ENCODE results near the gene NRG3. TPM values are rescaled to one million over a fixed set of nuclear protein-coding genes. Genes with fewer than 3 reads are reported as not detected.

The NRG3 gene
- total and polyA plus RNA-seq, 2 of the 8 experiments (the other 6 are each of a cell fraction or from before 2014, with no cell fraction given) = 4.2 to 5.0 TPM

GRCh38 chr10:81963606-81964005 is 88.6 kb downstream of the NRG3 start:
- no peak overlapping the region for H2BK15ac ChIP-seq (ENCODE audit: low read length)
- H4K5ac ChIP-seq (ENCODE audit: insufficient read length, low read depth, low read length) = no peak overlapping the region
- ChIA-PET CTCF (ENCODE audit: partially characterized antibody) (interaction anchor here (1.0 to 1.5 kb wide), 2 partner anchors 30 to 46 kb away, joined by 3 read pairs; no protein-coding TSS in a partner anchor), POLR2A (ENCODE audit: partially characterized antibody) (no interaction called here)
- H3K4me2 ChIP-seq (ENCODE audit: insufficient read depth in 1 of 2, low read depth in 2 of 2, low read length in 2 of 2) = no peak overlapping the region
- H3K4me1 ChIP-seq (replicated peaks in 1 of 4; ENCODE audit: control insufficient read depth in 3 of 4, insufficient read depth in 4 of 4, low read length in 3 of 4) = peaks cover 0 to 4% (median 0%) of the 10 kb centered on the region in 4 experiments; a peak in 2 of 7 replicates
- H3K23me2 ChIP-seq (ENCODE audit: low read depth, low read length) = no peaks in the 10 kb centered on the region
- no peak overlapping the region for H3K4me3 ChIP-seq (ENCODE audit: extremely low read depth in 1 of 4, insufficient read depth in 2 of 4, low read depth in 3 of 4, low read length in 4 of 4)
- FAIRE-seq (no peak), DNase-seq (ENCODE audit: low read depth in 1 of 2, low spot score in 2 of 2) (no peak)
- H4K91ac ChIP-seq (replicated peaks; ENCODE audit: insufficient read length, low read length) = no peak overlapping the region
- no peak overlapping the region for H2AK5ac ChIP-seq (ENCODE audit: low read depth, low read length)
- TF ChIP-seq RBBP5 (IDR thresholded peaks at IDR 0.05; ENCODE audit: borderline replicate concordance, low read depth, low read length) (no peak), CBX8 (IDR thresholded peaks at IDR 0.05; ENCODE audit: borderline replicate concordance, low read depth, low read length) (no peak)
- H3K23ac ChIP-seq (ENCODE audit: insufficient read length) = no peak overlapping the region
- no peak overlapping the region for H4K8ac ChIP-seq (ENCODE audit: extremely low read depth, insufficient read depth, low read length)
- H2AFZ ChIP-seq (ENCODE audit: low read length) = no peak overlapping the region
- no peak overlapping the region for H2BK20ac ChIP-seq (ENCODE audit: low read length)
- H3K14ac ChIP-seq (ENCODE audit: insufficient read length) = no peak overlapping the region
- no peaks in the 10 kb centered on the region for H3K9me3 ChIP-seq (ENCODE audit: insufficient read depth in 2 of 2, low read depth in 1 of 2, low read length in 1 of 2)
- H3K79me1 ChIP-seq (ENCODE audit: low read depth, low read length) = no peaks in the 10 kb centered on the region
- H3K9ac ChIP-seq (replicated peaks in 1 of 4; ENCODE audit: extremely low read depth in 1 of 4, low read depth in 3 of 4, low read length in 3 of 4) = no peak overlapping the region
- H2BK5ac ChIP-seq (ENCODE audit: low read depth, low read length) = no peak overlapping the region
- no peak overlapping the region for H3K18ac ChIP-seq (ENCODE audit: extremely low read depth, low read length)
- H3K27me3 ChIP-seq (replicated peaks in 1 of 4; ENCODE audit: control insufficient read depth in 3 of 4, extremely low read depth in 1 of 4, insufficient read depth in 3 of 4, low read length in 3 of 4) = no peaks in the 10 kb centered on the region
- H3K56ac ChIP-seq (replicated peaks; ENCODE audit: insufficient read length, low read depth, low read length) = no peak overlapping the region
- H2BK12ac ChIP-seq (ENCODE audit: low read depth, low read length) = no peak overlapping the region
- H3K27ac ChIP-seq (ENCODE audit: low read depth, low read length) = no peak overlapping the region
- no peak overlapping the region for H3K4ac ChIP-seq (replicated peaks; ENCODE audit: insufficient read length, low read depth, low read length)
- no peaks in the 10 kb centered on the region for H3K36me3 ChIP-seq (ENCODE audit: control insufficient read depth in 2 of 4, insufficient read depth in 4 of 4, low read length in 3 of 4)
- H2BK120ac ChIP-seq (replicated peaks; ENCODE audit: low read depth, low read length) = no peak overlapping the region
- no peaks in the 10 kb centered on the region for H3K79me2 ChIP-seq (ENCODE audit: control insufficient read depth in 1 of 2, insufficient read depth in 2 of 2, low read length in 2 of 2)
- WGBS, 2 experiments (ENCODE audit: extremely low coverage in 1 of 2, insufficient coverage in 1 of 2, insufficient read length in 1 of 2, insufficient replicate concordance in 2 of 2, low coverage in 1 of 2, low lambda C conversion rate in 2 of 2, missing lambda C conversion rate in 1 of 2) = 86% methylated on average over 9 of the region's 9 CpGs; no CpG with 5 or more reads in 1 of the 2 experiments
- no peaks in the 10 kb centered on the region for H4K20me1 ChIP-seq (replicated peaks in 1 of 2; ENCODE audit: control insufficient read depth in 1 of 2, insufficient read depth in 2 of 2, low read length in 2 of 2)
